ENCODE data around the gene SORT1. TPM values are rescaled to one million over a fixed set of nuclear protein-coding genes. Genes with fewer than 3 reads are reported as not detected.

SORT1 gene
- total and polyA plus RNA-seq, 4 donors = 39.0 to 135 (median 57.4) TPM

DNA sequence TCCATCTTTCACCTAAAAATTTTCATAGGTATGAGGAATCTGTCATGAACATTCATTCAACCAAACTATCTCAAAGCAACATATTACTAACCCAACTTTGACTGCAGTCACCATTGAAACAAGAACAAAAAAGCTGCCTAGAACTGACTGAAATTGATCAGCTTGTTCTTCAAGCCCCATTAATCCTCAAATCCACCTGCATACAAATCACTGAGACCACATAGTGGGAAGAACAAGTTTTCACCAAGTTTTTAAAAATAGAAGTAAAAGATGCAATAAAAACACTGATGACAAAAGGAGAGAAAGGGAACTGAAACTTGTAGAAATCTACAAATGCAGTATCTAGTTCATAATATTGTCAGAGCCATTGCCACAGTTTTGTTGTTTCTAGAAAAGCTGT lies 6.1 kb downstream of the SORT1 start:
- Histone ChIP-seq H3K4me1 (ENCODE audit: control insufficient read depth in 5 of 5, insufficient read depth in 5 of 5, low read length in 5 of 5) (peaks cover 4 to 73% (median 38%) of the 10 kb centered on the region in 5 donors), H3K4me3 (no peak overlapping the region), H3K9ac (ENCODE audit: insufficient read depth in 1 of 2, low read length in 2 of 2) (no peak overlapping the region), H3K36me3 (ENCODE audit: control insufficient read depth in 4 of 4, insufficient read depth in 4 of 4, low read length in 4 of 4) (no peaks in the 10 kb centered on the region), H3K27ac (ENCODE audit: low read depth in 1 of 2, low read length in 1 of 2) (peak overlapping the region in 1 of 2 donors; percentile 98), H3K27me3 (ENCODE audit: control insufficient read depth in 3 of 3, insufficient read depth in 3 of 3, low read length in 2 of 3) (no peaks in the 10 kb centered on the region), H3K9me3 (ENCODE audit: control insufficient read depth in 4 of 4, insufficient read depth in 3 of 4, low read length in 3 of 4) (no peaks in the 10 kb centered on the region)
- TF ChIP-seq, protein P1, sequence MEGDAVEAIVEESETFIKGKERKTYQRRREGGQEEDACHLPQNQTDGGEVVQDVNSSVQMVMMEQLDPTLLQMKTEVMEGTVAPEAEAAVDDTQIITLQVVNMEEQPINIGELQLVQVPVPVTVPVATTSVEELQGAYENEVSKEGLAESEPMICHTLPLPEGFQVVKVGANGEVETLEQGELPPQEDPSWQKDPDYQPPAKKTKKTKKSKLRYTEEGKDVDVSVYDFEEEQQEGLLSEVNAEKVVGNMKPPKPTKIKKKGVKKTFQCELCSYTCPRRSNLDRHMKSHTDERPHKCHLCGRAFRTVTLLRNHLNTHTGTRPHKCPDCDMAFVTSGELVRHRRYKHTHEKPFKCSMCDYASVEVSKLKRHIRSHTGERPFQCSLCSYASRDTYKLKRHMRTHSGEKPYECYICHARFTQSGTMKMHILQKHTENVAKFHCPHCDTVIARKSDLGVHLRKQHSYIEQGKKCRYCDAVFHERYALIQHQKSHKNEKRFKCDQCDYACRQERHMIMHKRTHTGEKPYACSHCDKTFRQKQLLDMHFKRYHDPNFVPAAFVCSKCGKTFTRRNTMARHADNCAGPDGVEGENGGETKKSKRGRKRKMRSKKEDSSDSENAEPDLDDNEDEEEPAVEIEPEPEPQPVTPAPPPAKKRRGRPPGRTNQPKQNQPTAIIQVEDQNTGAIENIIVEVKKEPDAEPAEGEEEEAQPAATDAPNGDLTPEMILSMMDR (IDR thresholded peaks at IDR 0.05; ENCODE audit: control extremely low read depth, extremely low read depth) = no peak
- DNase-seq = no peak
- ATAC-seq (ENCODE audit: insufficient read depth, low FRiP score) = no peak

DNA sequence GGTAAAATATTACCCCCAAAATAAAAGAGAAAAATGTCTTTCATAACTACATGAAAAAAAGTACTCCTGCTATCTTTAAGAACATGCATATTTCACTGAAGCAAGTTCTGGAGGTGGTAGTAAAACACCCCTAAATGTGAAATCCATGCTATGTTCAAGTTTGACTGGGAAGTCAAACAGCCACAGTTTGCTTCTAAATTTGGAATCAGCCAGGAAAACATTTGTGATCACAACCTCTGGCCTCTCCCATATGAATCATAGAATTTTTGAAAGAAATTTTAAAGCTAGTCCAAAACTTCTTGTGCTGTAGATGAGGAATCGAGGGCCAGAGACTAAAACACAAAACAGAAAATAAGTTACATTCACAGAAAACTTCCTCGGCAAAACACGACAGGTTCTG lies 6.6 kb downstream of the SORT1 start:
- Histone ChIP-seq H3K9ac (ENCODE audit: insufficient read depth in 1 of 2, low read length in 2 of 2) (no peak overlapping the region), H3K36me3 (ENCODE audit: control insufficient read depth in 4 of 4, insufficient read depth in 4 of 4, low read length in 4 of 4) (no peaks in the 10 kb centered on the region), H3K27me3 (ENCODE audit: control insufficient read depth in 3 of 3, insufficient read depth in 3 of 3, low read length in 2 of 3) (no peaks in the 10 kb centered on the region), H3K4me3 (no peak overlapping the region), H3K9me3 (ENCODE audit: control insufficient read depth in 4 of 4, insufficient read depth in 3 of 4, low read length in 3 of 4) (no peaks in the 10 kb centered on the region), H3K27ac (ENCODE audit: low read depth in 1 of 2, low read length in 1 of 2) (peak overlapping the region in 1 of 2 donors; percentile 98), H3K4me1 (ENCODE audit: control insufficient read depth in 5 of 5, insufficient read depth in 5 of 5, low read length in 5 of 5) (peaks cover 4 to 68% (median 43%) of the 10 kb centered on the region in 5 donors)
- 23 to 31% methylated on average over 3 of the region's 3 CpGs for WGBS, 2 donors
- ATAC-seq (ENCODE audit: insufficient read depth, low FRiP score) (no peak), DNase-seq (peak in 2 of 3 donors; percentile 45 to 56)
- TF ChIP-seq, protein P1 (IDR thresholded peaks at IDR 0.05; ENCODE audit: control extremely low read depth, extremely low read depth) = no peak

DNA sequence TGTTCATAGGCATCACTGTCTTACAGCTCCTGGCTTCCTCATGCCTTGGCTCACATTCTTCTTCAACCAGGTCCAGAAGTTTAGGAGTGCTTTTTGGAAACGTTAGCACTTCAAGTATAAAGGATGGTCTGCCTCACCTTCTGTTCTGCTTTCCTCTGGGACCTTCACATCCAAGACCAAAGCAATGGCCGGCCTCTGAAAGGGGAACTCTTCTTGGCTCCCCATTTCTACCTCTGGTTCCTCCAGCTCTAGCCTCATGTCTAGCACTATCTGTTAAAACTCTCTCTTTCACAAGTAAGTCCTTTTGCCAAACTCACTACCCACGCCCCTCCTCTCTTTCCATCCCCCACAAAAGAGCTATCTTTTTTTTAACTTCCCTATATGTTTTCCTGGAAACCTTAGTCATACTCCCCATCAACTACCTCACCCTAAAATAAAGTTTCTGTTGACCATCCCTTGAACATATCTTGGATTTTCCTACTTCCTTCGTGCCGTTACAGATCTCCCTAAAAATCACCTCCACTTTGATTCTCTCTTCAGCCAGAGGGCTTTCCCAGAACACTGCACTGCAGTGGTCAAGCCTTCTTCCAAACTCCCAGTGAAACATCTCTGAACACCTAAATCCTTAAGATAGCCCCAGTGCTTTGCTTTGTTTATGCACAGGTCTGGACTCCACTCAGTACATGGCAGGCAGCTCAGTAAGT lies 7.9 kb downstream of the SORT1 start:
- Histone ChIP-seq H3K4me3 (no peak overlapping the region), H3K9me3 (ENCODE audit: control insufficient read depth in 4 of 4, insufficient read depth in 3 of 4, low read length in 3 of 4) (no peaks in the 10 kb centered on the region), H3K4me1 (ENCODE audit: control insufficient read depth in 5 of 5, insufficient read depth in 5 of 5, low read length in 5 of 5) (peaks cover 5 to 67% (median 50%) of the 10 kb centered on the region in 5 donors), H3K36me3 (ENCODE audit: control insufficient read depth in 4 of 4, insufficient read depth in 4 of 4, low read length in 4 of 4) (no peaks in the 10 kb centered on the region), H3K9ac (ENCODE audit: insufficient read depth in 1 of 2, low read length in 2 of 2) (no peak overlapping the region), H3K27me3 (ENCODE audit: control insufficient read depth in 3 of 3, insufficient read depth in 3 of 3, low read length in 2 of 3) (no peaks in the 10 kb centered on the region), H3K27ac (ENCODE audit: low read depth in 1 of 2, low read length in 1 of 2) (peak overlapping the region; percentile 66 to 98)
- ATAC-seq (ENCODE audit: insufficient read depth, low FRiP score) (no peak), DNase-seq (no peak)
- 45 to 60% methylated on average over 5 of the region's 5 CpGs for WGBS, 2 donors
- TF ChIP-seq, protein P1 (IDR thresholded peaks at IDR 0.05; ENCODE audit: control extremely low read depth, extremely low read depth) = no peak
